GM12801 (cell line): Measurements from ENCODE around the gene HSF2.

Experiments used
- TF ChIP-seq, protein P1 (sequence below): IDR thresholded peaks from one replicate; pipeline ENCODE4 v1.5.1; 2011; ENCODE audit warnings: control low read depth; ENCODE audit not compliant: insufficient read length; ENCODE audit errors: extremely low read depth

Gene HSF2

DNA sequence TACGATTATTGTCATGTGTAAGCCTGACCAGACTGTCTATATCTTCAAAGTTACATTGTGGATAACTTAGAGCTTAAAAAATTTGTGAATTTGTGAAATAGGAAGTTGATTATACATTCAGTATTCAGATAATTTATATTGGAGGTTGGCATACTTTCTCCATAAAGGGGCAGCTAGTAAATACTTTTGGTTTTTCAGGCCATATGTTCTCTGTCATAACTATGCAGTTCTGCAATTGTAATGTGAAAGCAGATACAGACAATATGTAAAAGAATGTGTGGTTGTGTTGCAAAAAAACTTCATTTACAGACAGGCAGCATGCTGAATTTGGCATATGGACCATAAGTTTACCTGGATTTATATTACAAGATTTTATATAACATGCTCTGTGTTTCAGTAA, 29.3 kb downstream of the HSF2 start:
- TF ChIP-seq, protein P1, sequence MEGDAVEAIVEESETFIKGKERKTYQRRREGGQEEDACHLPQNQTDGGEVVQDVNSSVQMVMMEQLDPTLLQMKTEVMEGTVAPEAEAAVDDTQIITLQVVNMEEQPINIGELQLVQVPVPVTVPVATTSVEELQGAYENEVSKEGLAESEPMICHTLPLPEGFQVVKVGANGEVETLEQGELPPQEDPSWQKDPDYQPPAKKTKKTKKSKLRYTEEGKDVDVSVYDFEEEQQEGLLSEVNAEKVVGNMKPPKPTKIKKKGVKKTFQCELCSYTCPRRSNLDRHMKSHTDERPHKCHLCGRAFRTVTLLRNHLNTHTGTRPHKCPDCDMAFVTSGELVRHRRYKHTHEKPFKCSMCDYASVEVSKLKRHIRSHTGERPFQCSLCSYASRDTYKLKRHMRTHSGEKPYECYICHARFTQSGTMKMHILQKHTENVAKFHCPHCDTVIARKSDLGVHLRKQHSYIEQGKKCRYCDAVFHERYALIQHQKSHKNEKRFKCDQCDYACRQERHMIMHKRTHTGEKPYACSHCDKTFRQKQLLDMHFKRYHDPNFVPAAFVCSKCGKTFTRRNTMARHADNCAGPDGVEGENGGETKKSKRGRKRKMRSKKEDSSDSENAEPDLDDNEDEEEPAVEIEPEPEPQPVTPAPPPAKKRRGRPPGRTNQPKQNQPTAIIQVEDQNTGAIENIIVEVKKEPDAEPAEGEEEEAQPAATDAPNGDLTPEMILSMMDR = no peak

- TF ChIP-seq, protein P1 = no peak
Measured at GRCh38 chr6:122429323-122429722, 29.9 kb downstream of the HSF2 start.

GRCh38 chr6:122431780-122432179, 32.3 kb downstream of the HSF2 start:
- TF ChIP-seq, protein P1 = no peak

DNA sequence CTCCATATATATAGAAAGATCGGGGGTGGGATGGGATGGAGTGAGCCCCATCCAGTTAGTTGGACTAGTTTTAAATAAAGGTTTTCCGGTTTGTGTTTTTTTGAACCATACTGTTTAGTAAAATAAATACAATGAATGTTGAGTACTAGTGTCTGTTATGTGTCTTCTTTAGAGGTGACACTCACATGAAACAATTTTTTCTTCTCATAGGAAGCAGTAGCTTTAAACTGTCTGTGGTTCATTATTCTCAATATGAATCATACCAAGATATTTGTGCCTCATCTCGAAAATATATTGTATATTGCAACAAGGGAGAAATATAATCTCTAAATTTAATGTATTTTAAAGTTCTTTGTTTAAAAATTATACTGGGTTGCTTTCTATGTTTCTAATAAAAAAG, 33.4 kb downstream of the HSF2 start:
- TF ChIP-seq, protein P1 = no peak

- TF ChIP-seq, protein P1 = no peak
Measured at GRCh38 chr6:122438975-122439374, 39.5 kb downstream of the HSF2 start.

DNA sequence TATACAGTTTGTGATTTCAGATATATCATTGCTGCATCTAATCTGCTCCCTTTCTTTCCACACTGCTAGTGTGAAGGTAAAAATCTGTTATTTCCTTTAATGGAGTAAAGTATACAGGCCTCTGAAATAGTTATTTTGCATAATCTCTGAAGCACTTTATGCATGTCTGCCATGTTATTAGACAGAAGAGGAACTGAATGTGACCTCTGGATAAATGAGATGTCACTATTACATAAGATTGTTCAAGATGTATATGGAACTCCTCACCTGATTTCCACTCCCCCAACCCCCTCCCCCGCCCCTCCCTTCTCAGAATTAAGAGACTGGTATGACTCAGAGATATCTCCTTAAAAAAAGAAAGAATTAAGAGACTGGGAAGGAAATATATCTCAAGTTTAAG, 45.8 kb downstream of the HSF2 start:
- TF ChIP-seq, protein P1 = no peak

DNA sequence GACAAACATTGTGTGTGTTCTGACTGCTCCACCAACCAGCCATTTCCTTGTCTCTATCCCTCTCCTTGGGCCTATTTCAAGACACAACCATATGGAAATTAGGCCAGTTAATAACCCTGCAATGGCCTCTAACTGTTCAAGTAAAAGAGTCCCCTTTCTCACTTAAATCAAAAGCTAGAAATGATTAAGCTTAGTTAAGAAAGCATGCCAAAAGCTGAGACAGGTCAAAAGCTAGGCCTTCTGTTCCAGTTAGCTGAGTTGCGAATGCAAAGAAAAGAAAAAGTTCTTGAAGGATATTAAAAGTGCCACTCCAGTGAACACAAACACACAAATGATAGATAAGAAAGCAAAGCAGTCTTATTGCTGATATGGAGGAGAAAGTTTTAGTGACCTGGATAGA, 49.6 kb downstream of the HSF2 start:
- TF ChIP-seq, protein P1 = no peak

DNA sequence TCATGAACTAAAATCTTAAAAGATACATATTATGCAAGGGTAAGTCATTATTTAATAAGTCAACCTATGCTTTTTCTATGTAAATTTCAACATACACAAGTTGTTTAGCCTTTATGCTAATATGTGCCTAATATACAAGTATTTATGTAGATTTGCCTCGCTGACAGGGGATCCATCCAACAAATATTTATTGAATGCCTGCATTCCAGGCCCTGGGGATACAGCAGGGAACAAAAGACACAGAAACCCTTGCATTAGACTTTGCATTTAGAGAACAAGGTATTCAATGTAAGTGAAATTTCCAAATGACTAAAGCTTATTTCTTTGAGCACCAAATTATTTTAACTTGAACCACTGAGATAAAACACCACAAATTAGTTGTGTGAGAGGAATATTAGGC, 53.1 kb downstream of the HSF2 start:
- TF ChIP-seq, protein P1 = no peak
